Adrenal gland (tissue), 5 donors: ENCODE results near the gene GSK3B.

Source experiments
- POLR2A ChIP-seq, 2 donors: fragments of 450-650 bp; IDR thresholded peaks; one replicate each; pipeline ENCODE4 v1.6.1; 2017; ENCODE audit warnings: antibody characterized with exemption in 2 of 2, mild to moderate bottlenecking in 2 of 2, moderate library complexity in 1 of 2
- TF ChIP-seq, protein P1 (sequence below), 6 experiments: fragments of 450-650 bp in 4 of 6; fragments of 200-600 bp in 2 of 6; sonication (generic) in 1 of 6; IDR thresholded peaks; 1 replicate in 5 of 6; 2 replicates in 1 of 6; pipeline versions ENCODE4 v1.5.1 to v1.8.0; 2016 to 2021; ENCODE audit warnings: antibody characterized with exemption in 6 of 6, mild to moderate bottlenecking in 2 of 6, moderate library complexity in 1 of 6
- donor health status: DM: no; HTN: no; CAD: no.

DNA sequence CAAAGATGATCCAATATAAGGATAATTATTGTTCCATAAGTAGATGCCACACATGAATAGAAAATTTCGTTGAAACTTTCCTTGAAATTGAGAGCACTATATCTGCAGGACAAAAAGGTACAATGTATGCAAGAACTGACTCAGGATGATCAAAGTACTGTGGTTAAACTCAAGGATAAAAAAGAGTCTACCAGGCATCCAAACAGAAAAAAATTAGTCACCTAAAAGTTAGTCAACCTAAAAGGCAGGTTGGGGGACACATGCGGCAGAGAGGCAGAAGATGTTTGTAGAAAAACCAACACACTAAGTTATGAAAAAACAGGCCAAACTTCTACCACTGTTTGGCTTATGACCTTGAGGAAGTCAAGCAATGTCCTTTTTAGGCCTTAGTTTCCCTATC is 68.7 kb downstream of the GSK3B start:
- no peak for TF ChIP-seq POLR2A (IDR thresholded peaks at IDR 0.05)
- TF ChIP-seq, protein P1, sequence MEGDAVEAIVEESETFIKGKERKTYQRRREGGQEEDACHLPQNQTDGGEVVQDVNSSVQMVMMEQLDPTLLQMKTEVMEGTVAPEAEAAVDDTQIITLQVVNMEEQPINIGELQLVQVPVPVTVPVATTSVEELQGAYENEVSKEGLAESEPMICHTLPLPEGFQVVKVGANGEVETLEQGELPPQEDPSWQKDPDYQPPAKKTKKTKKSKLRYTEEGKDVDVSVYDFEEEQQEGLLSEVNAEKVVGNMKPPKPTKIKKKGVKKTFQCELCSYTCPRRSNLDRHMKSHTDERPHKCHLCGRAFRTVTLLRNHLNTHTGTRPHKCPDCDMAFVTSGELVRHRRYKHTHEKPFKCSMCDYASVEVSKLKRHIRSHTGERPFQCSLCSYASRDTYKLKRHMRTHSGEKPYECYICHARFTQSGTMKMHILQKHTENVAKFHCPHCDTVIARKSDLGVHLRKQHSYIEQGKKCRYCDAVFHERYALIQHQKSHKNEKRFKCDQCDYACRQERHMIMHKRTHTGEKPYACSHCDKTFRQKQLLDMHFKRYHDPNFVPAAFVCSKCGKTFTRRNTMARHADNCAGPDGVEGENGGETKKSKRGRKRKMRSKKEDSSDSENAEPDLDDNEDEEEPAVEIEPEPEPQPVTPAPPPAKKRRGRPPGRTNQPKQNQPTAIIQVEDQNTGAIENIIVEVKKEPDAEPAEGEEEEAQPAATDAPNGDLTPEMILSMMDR (IDR thresholded peaks at IDR 0.05), result no peak
